Vagina (tissue), 2 donors: Measurements from ENCODE around the gene NR4A2. TPM values are rescaled to one million over a fixed set of nuclear protein-coding genes. Genes with fewer than 3 reads are reported as not detected.
A peak's percentile ranks its signal among the peaks of the same experiment; 100 is the strongest.

ENCODE experiments used
- DNase-seq, 2 donors: peaks; one replicate each; pipeline ENCODE4 v3.0.0-alpha.2; 2017; ENCODE audit errors: extremely low spot score in 2 of 2
- H3K27ac ChIP-seq: fragments of 200-600 bp; sonication (generic); one replicate; pipeline ENCODE4 v1.5.1; 2019
- H3K27me3 ChIP-seq: fragments of 200-600 bp; sonication (generic); one replicate; pipeline ENCODE4 v1.5.1; 2019
- H3K36me3 ChIP-seq, 2 donors: fragments of 200-600 bp; sonication (generic); one replicate each; pipeline ENCODE4 v1.5.1; 2017 to 2019
- H3K4me1 ChIP-seq: fragments of 200-600 bp; sonication (generic); one replicate; pipeline ENCODE4 v1.5.1; 2019
- H3K4me3 ChIP-seq, 2 donors: fragments of 200-600 bp; sonication (generic); 1 replicate in 1 of 2; 2 replicates in 1 of 2; pipeline ENCODE4 v1.5.1; 2016 to 2019
- H3K9me3 ChIP-seq: fragments of 200-600 bp; sonication (generic); one replicate; pipeline ENCODE4 v1.5.1; 2019
- POLR2A ChIP-seq, 2 donors: fragments of 450-650 bp; IDR thresholded peaks; one replicate each; pipeline ENCODE4 v1.6.1; 2017; ENCODE audit warnings: antibody characterized with exemption in 2 of 2, mild to moderate bottlenecking in 2 of 2, moderate library complexity in 2 of 2
- POLR2AphosphoS5 ChIP-seq, 2 donors: sonication (generic); formaldehyde crosslinking; IDR thresholded peaks; one replicate each; pipeline ENCODE4 v1.9.0; 2017; ENCODE audit warnings: antibody characterized with exemption in 2 of 2, mild to moderate bottlenecking in 2 of 2, low read depth in 1 of 2; ENCODE audit not compliant: insufficient read depth in 1 of 2
- intact Hi-C: fragments of 100-400 bp; cut with DNase I; formaldehyde crosslinking; loops from one replicate; pipeline ENCODE4 v1.15.1; 2023
- total RNA-seq: library from RNA; depleted of rRNA; stranded (reverse); fragments of >200 nt; gene quantifications from one replicate; pipeline ENCODE4 v1.2.3, GENCODE V29; 2016
- TF ChIP-seq, protein P1 (sequence below), 3 experiments: fragments of 450-650 bp in 2 of 3; fragments of 200-600 bp in 1 of 3; sonication (generic) in 1 of 3; IDR thresholded peaks; one replicate each; pipeline ENCODE4 v1.5.1; 2017 to 2019; ENCODE audit warnings: antibody characterized with exemption in 3 of 3, mild to moderate bottlenecking in 2 of 3, moderate library complexity in 2 of 3

NR4A2 gene
- total RNA-seq, 1 donor from 2014 or later, result 17.2 TPM

DNA sequence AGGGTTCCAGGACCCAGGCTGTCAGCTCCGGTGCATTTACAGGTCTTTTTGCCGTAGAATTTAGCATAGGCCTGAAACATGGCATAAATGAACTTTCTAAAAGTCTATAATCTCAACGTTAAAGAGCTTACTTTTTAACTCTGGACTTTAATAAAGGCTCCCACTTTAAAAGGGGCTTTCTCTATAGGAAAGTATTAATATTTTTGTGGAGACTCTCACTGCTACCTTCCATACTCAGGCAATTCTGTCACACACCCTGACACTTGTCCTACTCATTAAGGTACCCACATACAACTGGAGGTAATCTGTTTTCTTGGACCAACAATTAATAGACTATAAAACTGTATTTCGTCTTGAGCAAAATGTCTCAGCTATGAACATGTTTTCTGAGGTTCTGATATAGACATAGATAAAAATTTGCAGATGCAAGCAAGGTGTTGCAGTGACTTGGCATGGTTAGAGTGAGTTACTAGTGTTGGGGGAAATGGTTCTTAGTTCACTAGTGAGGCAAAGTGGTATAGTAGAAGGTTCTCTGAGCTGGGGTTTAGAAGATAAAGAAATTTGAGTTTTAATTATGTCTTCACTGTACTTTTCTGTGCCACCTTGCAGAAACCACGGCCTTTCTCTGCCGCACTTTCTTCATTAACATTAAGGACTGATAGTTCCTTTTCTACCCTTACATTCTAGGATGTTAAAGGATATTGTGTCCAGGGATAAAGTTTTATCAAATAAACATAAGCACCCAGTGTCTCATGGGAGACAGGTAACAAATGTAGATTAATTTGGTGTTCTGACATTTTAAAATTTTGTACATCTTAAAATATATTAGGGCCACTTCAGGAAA, 10.8 kb upstream of the NR4A2 start:
- Histone ChIP-seq H3K9me3 (no peaks in the 10 kb centered on the region), H3K27me3 (no peaks in the 10 kb centered on the region), H3K4me3 (peak overlapping the region; percentile 76 to 96), H3K4me1 (peaks cover 10% of the 10 kb centered on the region), H3K27ac (peak overlapping the region; percentile 100), H3K36me3 (no peaks in the 10 kb centered on the region)
- intact Hi-C loops, result loop anchor here (10.0 kb wide), 1 partner anchor 91 kb away; the partner anchor contains the start of gene GPD2
- DNase-seq, result no peak
- TF ChIP-seq POLR2A (IDR thresholded peaks at IDR 0.05) (no peak), POLR2AphosphoS5 (IDR thresholded peaks at IDR 0.05; ENCODE audit: insufficient read depth in 1 of 2, low read depth in 1 of 2) (no peak)
- TF ChIP-seq, protein P1, sequence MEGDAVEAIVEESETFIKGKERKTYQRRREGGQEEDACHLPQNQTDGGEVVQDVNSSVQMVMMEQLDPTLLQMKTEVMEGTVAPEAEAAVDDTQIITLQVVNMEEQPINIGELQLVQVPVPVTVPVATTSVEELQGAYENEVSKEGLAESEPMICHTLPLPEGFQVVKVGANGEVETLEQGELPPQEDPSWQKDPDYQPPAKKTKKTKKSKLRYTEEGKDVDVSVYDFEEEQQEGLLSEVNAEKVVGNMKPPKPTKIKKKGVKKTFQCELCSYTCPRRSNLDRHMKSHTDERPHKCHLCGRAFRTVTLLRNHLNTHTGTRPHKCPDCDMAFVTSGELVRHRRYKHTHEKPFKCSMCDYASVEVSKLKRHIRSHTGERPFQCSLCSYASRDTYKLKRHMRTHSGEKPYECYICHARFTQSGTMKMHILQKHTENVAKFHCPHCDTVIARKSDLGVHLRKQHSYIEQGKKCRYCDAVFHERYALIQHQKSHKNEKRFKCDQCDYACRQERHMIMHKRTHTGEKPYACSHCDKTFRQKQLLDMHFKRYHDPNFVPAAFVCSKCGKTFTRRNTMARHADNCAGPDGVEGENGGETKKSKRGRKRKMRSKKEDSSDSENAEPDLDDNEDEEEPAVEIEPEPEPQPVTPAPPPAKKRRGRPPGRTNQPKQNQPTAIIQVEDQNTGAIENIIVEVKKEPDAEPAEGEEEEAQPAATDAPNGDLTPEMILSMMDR (IDR thresholded peaks at IDR 0.05), result no peak

DNA sequence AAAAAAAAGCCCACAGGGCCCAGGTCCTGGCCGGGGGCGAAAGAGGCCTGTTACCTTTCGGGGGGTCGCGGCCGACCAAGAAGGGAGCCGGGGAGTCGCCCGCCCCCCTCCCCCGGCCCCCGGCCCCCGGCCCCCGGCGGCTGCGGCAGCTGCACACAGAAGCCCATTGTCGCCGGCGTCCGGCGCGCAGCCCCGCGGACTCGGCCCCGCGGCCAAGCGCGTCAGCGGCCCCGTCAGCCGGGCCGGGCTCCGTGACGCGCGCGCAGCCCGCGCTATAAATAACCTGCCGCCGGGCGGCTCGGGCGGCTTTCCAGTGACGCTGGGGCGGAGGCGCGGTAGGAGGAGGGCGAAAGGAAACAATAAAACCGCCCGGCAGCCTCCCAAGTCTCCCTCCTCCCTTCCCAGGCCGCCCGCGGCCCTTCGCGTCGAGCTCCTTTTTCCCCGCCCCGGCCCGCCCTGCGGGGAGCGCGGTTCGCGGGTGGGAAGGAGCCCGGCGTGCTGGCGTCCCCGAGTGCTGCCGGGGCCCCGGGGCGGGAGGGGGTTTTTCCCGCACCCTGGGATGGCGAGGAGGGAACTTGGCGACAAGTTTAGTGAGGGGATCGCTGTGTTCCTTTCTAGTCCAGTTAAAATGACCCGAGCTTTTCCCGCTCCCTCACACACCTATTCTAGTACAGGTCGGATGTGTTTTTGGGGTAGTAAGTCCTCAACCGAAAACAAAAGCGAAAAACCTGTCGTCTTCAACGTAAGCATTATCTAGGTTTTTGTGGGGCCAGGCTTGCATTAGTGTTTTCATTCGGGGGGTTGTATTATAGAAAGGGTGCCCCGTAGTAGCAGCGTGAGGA, 10.0 kb upstream of the NR4A2 start:
- intact Hi-C loops, result loop anchor here (1.0 to 10.0 kb wide), 2 partner anchors 8 to 92 kb away; partner anchors contain the start of gene GPD2
- Histone ChIP-seq H3K4me1 (peaks cover 10% of the 10 kb centered on the region), H3K27ac (peak overlapping the region; percentile 100), H3K36me3 (no peaks in the 10 kb centered on the region), H3K9me3 (no peaks in the 10 kb centered on the region), H3K27me3 (no peaks in the 10 kb centered on the region), H3K4me3 (peak overlapping the region; percentile 76 to 96)
- peak in 1 of 2 donors; percentile 80 for TF ChIP-seq POLR2A (IDR thresholded peaks at IDR 0.05)
- TF ChIP-seq POLR2AphosphoS5 (IDR thresholded peaks at IDR 0.05; ENCODE audit: insufficient read depth in 1 of 2, low read depth in 1 of 2), result peak; percentile 69 to 77
- TF ChIP-seq, protein P1 (IDR thresholded peaks at IDR 0.05), result no peak
- DNase-seq, result peak in 1 of 2 donors; percentile 96

DNA sequence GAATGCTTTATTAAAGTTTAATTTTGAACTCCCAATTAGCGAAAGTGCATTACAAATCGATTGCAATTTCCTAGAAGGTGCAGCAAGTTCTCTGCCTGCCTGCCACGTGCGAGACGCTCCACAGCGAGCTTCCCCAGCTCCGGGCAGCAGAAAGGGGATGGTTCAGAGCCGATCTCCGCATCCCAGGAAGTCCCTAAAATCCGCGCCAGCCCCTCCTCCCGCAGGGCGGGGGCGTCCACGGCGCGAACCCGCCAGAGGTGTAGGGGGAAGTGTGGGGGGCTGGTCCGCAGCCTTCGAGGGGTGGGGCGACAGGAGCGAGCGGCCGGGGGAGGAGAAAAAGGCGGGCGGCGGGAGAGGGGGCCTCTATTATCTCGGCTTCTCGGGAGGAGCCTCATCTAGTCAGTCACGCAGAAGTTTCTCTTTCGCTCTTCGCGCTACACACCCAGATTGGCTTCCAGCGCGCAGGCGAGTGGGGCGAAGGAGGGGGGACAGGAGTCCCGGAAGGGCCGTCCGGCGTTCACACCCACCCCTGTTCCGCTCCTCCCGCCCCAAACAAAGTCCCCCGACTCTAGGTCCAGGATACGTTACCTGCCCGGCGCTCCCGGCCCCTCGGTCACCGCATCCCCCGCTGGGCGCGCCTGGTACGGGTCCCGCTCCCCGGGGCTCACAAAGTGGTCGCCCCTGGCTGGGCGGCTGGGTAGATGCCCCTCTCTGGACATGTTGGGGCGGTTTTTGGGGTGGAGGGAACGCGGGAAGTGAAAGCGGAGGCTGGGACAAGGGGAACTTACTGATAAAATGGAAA, 9.1 kb upstream of the NR4A2 start:
- H3K27ac ChIP-seq, result peak overlapping the region; percentile 100
- peaks cover 10% of the 10 kb centered on the region for H3K4me1 ChIP-seq
- TF ChIP-seq, protein P1 (IDR thresholded peaks at IDR 0.05), result no peak
- TF ChIP-seq POLR2A (IDR thresholded peaks at IDR 0.05) (peak in 1 of 2 donors; percentile 82), POLR2AphosphoS5 (IDR thresholded peaks at IDR 0.05; ENCODE audit: insufficient read depth in 1 of 2, low read depth in 1 of 2) (peak in 1 of 2 donors; percentile 95)
- peak in 1 of 2 donors; percentile 97 for DNase-seq
- intact Hi-C loops, result loop anchor here (1.0 to 10.0 kb wide), 3 partner anchors 7 to 93 kb away; partner anchors contain the start of gene GPD2
- H3K27me3 ChIP-seq, result no peaks in the 10 kb centered on the region
- H3K36me3 ChIP-seq, result no peaks in the 10 kb centered on the region
- no peaks in the 10 kb centered on the region for H3K9me3 ChIP-seq
- peak overlapping the region; percentile 76 to 96 for H3K4me3 ChIP-seq

DNA sequence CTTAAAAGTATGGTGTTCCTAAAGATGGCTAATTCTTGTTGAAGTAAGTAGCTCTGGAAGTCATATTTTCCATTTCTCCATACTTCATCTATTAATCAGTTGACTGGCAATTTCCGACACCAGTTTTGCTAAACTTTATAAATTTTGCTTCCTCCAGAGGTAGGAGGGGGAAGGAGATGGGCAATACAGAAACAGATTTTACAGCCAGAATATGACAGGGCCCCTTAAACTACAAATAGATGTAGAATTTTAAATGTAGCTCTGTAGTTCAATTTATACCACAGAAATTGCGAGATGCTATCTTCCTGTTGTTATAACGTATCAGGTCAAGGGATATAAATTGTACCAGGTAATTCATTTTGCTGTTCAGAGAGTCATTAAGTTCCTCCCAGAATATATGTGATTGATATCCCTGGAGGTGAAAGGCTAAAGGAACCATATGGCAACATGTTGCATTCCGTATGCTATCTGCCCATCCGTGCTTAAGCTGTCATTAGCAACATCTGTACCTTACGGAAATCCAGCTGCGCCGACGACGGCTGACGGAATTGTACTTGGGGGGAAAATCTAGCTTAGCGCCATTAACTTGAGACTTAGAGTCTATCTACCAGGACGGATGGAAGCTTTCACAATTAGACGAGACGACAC, 8.4 kb upstream of the NR4A2 start:
- TF ChIP-seq, protein P1 (IDR thresholded peaks at IDR 0.05), result no peak
- TF ChIP-seq POLR2A (IDR thresholded peaks at IDR 0.05) (no peak), POLR2AphosphoS5 (IDR thresholded peaks at IDR 0.05; ENCODE audit: insufficient read depth in 1 of 2, low read depth in 1 of 2) (no peak)
- peak overlapping the region; percentile 100 for H3K27ac ChIP-seq
- peak overlapping the region; percentile 76 to 96 for H3K4me3 ChIP-seq
- intact Hi-C loops, result loop anchor here (2.0 to 10.0 kb wide), 2 partner anchors 60 to 94 kb away; partner anchors contain the start of gene GPD2
- peaks cover 10% of the 10 kb centered on the region for H3K4me1 ChIP-seq
- DNase-seq, result no peak
- H3K27me3 ChIP-seq, result no peaks in the 10 kb centered on the region
- no peaks in the 10 kb centered on the region for H3K36me3 ChIP-seq
- no peaks in the 10 kb centered on the region for H3K9me3 ChIP-seq
